Measurements from ENCODE around the gene VSIG4. TPM values are rescaled to one million over a fixed set of nuclear protein-coding genes. Genes with fewer than 3 reads are reported as not detected.

Gene VSIG4
- total and polyA plus RNA-seq, 2 of the 13 experiments (the other 11 are each of a cell fraction or from before 2014, with no cell fraction given), result not detected

DNA sequence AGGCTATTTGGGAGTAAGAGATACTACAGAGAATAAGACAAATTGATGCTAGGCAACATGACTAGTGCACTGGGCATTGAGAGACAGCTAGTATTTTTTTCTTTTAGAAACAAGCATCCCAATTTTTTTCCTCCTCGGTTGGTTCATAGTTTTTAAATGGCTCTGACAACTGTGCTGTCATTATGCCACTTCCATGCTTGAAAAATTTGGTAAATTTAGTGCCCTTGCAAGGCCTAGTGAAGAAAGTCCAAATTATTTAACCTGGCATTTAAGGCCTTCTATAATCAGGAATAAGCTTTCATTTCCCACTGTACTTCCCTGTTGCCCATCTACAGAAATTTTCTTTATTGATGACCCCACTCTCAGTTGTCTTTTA lies 15.8 kb downstream of the VSIG4 start (continued):
- TF ChIP-seq, protein P1, sequence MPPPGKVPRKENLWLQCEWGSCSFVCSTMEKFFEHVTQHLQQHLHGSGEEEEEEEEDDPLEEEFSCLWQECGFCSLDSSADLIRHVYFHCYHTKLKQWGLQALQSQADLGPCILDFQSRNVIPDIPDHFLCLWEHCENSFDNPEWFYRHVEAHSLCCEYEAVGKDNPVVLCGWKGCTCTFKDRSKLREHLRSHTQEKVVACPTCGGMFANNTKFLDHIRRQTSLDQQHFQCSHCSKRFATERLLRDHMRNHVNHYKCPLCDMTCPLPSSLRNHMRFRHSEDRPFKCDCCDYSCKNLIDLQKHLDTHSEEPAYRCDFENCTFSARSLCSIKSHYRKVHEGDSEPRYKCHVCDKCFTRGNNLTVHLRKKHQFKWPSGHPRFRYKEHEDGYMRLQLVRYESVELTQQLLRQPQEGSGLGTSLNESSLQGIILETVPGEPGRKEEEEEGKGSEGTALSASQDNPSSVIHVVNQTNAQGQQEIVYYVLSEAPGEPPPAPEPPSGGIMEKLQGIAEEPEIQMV (CRISPR knock-in tag; IDR thresholded peaks at IDR 0.05; ENCODE audit: low read depth), result no peak

DNA sequence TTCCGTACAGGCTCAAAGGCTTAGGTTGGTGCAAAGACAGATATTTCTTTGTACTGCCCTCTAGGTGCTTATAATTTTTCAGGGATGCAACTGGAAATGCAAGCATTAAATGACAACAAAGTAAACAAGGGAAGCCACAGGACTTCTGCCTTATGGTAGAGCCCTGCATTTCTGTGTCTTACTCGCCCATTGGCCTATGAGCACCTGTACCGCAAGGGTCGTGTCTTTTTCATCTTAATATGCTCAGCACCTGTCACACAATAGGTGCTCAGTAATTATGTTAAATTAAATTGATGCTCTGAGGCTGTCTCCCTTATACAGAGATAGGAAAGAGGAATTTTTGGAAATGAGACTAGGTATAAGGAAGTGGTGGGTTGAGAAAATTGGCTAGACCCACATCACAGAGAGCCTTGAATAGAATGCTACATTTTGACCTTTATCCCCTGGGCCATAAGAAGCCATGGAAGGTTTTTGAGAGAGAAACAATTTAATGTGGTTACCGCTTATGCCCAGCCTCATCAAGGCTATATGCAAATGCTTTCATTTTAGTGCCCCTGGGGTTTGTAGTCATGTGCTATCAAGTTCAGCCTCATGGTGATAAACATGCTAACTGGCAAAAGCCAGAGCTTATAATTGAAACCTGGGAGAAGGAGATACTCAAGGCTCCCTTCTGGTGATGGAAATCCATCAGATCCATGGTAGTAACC lies 16.3 kb downstream of the VSIG4 start:
- Histone ChIP-seq H3K9ac (ENCODE audit: insufficient read depth, low read depth, low read length) (no peak overlapping the region), H3K36me3 (replicated peaks in 1 of 2; ENCODE audit: control insufficient read depth in 1 of 2, insufficient read depth in 2 of 2, low read length in 2 of 2) (no peaks in the 10 kb centered on the region), H3K4me1 (ENCODE audit: insufficient read depth, low read length) (no peaks in the 10 kb centered on the region), H2AFZ (ENCODE audit: low read length) (no peak overlapping the region), H3K27ac (ENCODE audit: extremely low read length, insufficient read depth, low read length) (no peak overlapping the region), H3K79me2 (ENCODE audit: insufficient read depth, low read length) (no peaks in the 10 kb centered on the region), H4K20me1 (ENCODE audit: insufficient read depth, low read length) (no peaks in the 10 kb centered on the region), H3K9me3 (ENCODE audit: low read length) (no peaks in the 10 kb centered on the region), H3K4me3 (replicated peaks in 1 of 3; ENCODE audit: insufficient read depth in 1 of 3, low read depth in 2 of 3, low read length in 3 of 3) (no peak overlapping the region), H3K4me2 (ENCODE audit: low read depth, low read length) (no peak overlapping the region), H3K27me3 (ENCODE audit: control insufficient read depth in 1 of 2, insufficient read depth in 2 of 2, low read length in 2 of 2) (no peaks in the 10 kb centered on the region)
- intact Hi-C loops (cut with micrococcal nuclease; ENCODE audit: unreplicated experiment), result no loop called here
- DNase-seq (ENCODE audit: low spot score) (no peak), FAIRE-seq (no peak), ATAC-seq (no peak)
- ChIA-PET CTCF (ENCODE audit: low intra/inter-chr PET ratio, low total read pairs) (no interaction called here), POLR2A (no interaction called here)
- in situ Hi-C loops (cut with HindIII; ENCODE audit: extremely low pct_ligation_motif_present, low pct_unique_long_range_greater_than_20kb), result no loop called here
- WGBS (ENCODE audit: low lambda C conversion rate), result 46% methylated on average over 4 of the region's 5 CpGs
- BruUV-seq (replicated peaks), result no TSS peak
- TF ChIP-seq ZFP90 (CRISPR knock-in tag; IDR thresholded peaks at IDR 0.05; ENCODE audit: borderline replicate concordance) (no peak), PCBP2 (optimal IDR thresholded peaks at IDR 0.05; ENCODE audit: low read depth, low read length, poor library complexity, severe bottlenecking) (no peak), ZFP41 (CRISPR knock-in tag; IDR thresholded peaks at IDR 0.05; ENCODE audit: borderline replicate concordance) (no peak), HOXA5 (CRISPR knock-in tag; IDR thresholded peaks at IDR 0.05) (no peak), AGO1 (IDR thresholded peaks at IDR 0.05; ENCODE audit: low read depth, low read length, poor library complexity, severe bottlenecking) (no peak), ZNF775 (CRISPR knock-in tag; IDR thresholded peaks at IDR 0.05; ENCODE audit: borderline replicate concordance) (no peak), SMC3 (IDR thresholded peaks at IDR 0.05; ENCODE audit: low read length) (no peak), CENPX (CRISPR knock-in tag; IDR thresholded peaks at IDR 0.05) (no peak), PAWR (CRISPR knock-in tag; IDR thresholded peaks at IDR 0.05; ENCODE audit: borderline replicate concordance) (no peak), SALL2 (CRISPR knock-in tag; IDR thresholded peaks at IDR 0.05) (no peak), SOX13 (IDR thresholded peaks at IDR 0.05) (no peak), SOX13 (CRISPR knock-in tag; conservative IDR thresholded peaks at IDR 0.05 in 1 of 2, IDR thresholded peaks at IDR 0.05 in 1 of 2) (no peak), ZNF160 (CRISPR knock-in tag; IDR thresholded peaks at IDR 0.05) (no peak)
- TF ChIP-seq, protein P2, sequence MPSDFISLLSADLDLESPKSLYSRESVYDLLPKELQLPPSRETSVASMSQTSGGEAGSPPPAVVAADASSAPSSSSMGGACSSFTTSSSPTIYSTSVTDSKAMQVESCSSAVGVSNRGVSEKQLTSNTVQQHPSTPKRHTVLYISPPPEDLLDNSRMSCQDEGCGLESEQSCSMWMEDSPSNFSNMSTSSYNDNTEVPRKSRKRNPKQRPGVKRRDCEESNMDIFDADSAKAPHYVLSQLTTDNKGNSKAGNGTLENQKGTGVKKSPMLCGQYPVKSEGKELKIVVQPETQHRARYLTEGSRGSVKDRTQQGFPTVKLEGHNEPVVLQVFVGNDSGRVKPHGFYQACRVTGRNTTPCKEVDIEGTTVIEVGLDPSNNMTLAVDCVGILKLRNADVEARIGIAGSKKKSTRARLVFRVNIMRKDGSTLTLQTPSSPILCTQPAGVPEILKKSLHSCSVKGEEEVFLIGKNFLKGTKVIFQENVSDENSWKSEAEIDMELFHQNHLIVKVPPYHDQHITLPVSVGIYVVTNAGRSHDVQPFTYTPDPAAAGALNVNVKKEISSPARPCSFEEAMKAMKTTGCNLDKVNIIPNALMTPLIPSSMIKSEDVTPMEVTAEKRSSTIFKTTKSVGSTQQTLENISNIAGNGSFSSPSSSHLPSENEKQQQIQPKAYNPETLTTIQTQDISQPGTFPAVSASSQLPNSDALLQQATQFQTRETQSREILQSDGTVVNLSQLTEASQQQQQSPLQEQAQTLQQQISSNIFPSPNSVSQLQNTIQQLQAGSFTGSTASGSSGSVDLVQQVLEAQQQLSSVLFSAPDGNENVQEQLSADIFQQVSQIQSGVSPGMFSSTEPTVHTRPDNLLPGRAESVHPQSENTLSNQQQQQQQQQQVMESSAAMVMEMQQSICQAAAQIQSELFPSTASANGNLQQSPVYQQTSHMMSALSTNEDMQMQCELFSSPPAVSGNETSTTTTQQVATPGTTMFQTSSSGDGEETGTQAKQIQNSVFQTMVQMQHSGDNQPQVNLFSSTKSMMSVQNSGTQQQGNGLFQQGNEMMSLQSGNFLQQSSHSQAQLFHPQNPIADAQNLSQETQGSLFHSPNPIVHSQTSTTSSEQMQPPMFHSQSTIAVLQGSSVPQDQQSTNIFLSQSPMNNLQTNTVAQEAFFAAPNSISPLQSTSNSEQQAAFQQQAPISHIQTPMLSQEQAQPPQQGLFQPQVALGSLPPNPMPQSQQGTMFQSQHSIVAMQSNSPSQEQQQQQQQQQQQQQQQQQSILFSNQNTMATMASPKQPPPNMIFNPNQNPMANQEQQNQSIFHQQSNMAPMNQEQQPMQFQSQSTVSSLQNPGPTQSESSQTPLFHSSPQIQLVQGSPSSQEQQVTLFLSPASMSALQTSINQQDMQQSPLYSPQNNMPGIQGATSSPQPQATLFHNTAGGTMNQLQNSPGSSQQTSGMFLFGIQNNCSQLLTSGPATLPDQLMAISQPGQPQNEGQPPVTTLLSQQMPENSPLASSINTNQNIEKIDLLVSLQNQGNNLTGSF (CRISPR knock-in tag; IDR thresholded peaks at IDR 0.05), result no peak

Measured in HepG2 (cell line).